SH-SY5Y (cell line): ENCODE measurements around the gene HCN4.

Experiments
- GATA2 ChIP-seq: IDR thresholded peaks from 2 replicates; pipeline ENCODE4 v1.6.1; 2011; ENCODE audit warnings: mild to moderate bottlenecking, low read depth, low read length
- GATA3 ChIP-seq: IDR thresholded peaks from 2 replicates; pipeline ENCODE4 v1.6.1; 2011; ENCODE audit warnings: low read depth, mild to moderate bottlenecking, low read length, moderate library complexity

GRCh38 chr15:73375012-73375411, 6.3 kb upstream of the HCN4 start:
- TF ChIP-seq GATA3: no peak
- peak; percentile 37; the same call in 1 of the 2 replicates for TF ChIP-seq GATA2
